ENCODE data around the gene PICK1.

DNA sequence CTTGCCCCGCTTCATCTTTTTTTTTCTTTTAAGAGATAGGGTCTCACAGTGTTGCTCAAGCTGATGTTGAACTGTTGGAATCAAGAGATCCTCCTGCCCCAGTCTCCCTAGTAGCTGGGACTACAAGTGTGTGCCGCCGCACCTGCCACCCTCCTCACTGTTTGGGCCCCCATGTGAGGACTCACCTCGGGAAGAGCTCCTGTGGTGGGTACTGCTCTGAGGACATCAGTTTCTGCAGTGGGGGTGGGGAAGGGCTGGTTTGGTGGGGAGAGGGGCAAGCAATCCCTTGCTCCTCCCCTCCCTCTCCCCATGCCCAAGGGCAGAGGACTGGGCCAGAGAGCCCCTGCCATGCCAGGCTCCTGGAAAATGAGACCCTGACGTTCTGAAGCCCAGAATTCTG is 28.3 kb downstream of the PICK1 start:
- no peak for TF ChIP-seq POLR2AphosphoS5 (IDR thresholded peaks at IDR 0.05; ENCODE audit: low read depth, low read length)
- TF ChIP-seq, protein P1, sequence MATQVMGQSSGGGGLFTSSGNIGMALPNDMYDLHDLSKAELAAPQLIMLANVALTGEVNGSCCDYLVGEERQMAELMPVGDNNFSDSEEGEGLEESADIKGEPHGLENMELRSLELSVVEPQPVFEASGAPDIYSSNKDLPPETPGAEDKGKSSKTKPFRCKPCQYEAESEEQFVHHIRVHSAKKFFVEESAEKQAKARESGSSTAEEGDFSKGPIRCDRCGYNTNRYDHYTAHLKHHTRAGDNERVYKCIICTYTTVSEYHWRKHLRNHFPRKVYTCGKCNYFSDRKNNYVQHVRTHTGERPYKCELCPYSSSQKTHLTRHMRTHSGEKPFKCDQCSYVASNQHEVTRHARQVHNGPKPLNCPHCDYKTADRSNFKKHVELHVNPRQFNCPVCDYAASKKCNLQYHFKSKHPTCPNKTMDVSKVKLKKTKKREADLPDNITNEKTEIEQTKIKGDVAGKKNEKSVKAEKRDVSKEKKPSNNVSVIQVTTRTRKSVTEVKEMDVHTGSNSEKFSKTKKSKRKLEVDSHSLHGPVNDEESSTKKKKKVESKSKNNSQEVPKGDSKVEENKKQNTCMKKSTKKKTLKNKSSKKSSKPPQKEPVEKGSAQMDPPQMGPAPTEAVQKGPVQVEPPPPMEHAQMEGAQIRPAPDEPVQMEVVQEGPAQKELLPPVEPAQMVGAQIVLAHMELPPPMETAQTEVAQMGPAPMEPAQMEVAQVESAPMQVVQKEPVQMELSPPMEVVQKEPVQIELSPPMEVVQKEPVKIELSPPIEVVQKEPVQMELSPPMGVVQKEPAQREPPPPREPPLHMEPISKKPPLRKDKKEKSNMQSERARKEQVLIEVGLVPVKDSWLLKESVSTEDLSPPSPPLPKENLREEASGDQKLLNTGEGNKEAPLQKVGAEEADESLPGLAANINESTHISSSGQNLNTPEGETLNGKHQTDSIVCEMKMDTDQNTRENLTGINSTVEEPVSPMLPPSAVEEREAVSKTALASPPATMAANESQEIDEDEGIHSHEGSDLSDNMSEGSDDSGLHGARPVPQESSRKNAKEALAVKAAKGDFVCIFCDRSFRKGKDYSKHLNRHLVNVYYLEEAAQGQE (IDR thresholded peaks at IDR 0.05; ENCODE audit: insufficient read depth in 1 of 2, low read depth in 2 of 2, low read length in 2 of 2) = no peak
